ENCODE measurements around the gene SAYSD1.

The SAYSD1 gene

DNA sequence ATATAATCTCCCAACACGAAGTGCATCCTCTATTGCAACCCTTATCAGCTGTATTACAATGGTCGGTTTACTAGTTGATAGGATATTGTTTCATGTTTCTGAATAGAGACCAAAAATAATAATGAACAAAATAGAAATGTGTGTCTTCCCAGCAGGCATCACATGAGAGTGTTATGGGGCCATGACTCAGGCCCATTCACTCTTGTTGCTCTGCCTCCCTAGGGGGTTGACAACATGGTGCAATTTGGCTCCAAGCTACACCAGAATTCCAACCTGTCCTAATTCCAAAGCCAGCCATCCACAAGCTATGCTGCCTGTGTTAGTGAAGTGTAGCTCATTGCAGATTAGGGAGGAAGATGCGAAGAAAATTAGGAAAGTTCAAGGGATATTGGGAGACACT, 13.1 kb upstream of the SAYSD1 start:
- no peak for DNase-seq (ENCODE audit: low read depth in 1 of 2, low spot score in 1 of 2)
- H3K4me3 ChIP-seq (replicated peaks; ENCODE audit: insufficient read depth, low read length) = no peak overlapping the region
- H3K27ac ChIP-seq (replicated peaks) = no peak overlapping the region
- no peak for TF ChIP-seq GABPA (IDR thresholded peaks at IDR 0.05; ENCODE audit: low read depth)
- no peak for TF ChIP-seq CTCF (IDR thresholded peaks at IDR 0.05; ENCODE audit: insufficient read depth, low read length)
- no peaks in the 10 kb centered on the region for H3K27me3 ChIP-seq (ENCODE audit: insufficient read depth, poor library complexity, severe bottlenecking)

- H3K27ac ChIP-seq (replicated peaks) = no peak overlapping the region
- no peaks in the 10 kb centered on the region for H3K27me3 ChIP-seq (ENCODE audit: insufficient read depth, poor library complexity, severe bottlenecking)
- TF ChIP-seq SPI1 (IDR thresholded peaks at IDR 0.05; ENCODE audit: borderline replicate concordance, low read depth) (no peak), POLR2AphosphoS5 (IDR thresholded peaks at IDR 0.05; ENCODE audit: low read depth) (no peak), CTCF (IDR thresholded peaks at IDR 0.05; ENCODE audit: insufficient read depth, low read length) (no peak), GABPA (IDR thresholded peaks at IDR 0.05; ENCODE audit: low read depth) (no peak)
- TF ChIP-seq, protein P1, sequence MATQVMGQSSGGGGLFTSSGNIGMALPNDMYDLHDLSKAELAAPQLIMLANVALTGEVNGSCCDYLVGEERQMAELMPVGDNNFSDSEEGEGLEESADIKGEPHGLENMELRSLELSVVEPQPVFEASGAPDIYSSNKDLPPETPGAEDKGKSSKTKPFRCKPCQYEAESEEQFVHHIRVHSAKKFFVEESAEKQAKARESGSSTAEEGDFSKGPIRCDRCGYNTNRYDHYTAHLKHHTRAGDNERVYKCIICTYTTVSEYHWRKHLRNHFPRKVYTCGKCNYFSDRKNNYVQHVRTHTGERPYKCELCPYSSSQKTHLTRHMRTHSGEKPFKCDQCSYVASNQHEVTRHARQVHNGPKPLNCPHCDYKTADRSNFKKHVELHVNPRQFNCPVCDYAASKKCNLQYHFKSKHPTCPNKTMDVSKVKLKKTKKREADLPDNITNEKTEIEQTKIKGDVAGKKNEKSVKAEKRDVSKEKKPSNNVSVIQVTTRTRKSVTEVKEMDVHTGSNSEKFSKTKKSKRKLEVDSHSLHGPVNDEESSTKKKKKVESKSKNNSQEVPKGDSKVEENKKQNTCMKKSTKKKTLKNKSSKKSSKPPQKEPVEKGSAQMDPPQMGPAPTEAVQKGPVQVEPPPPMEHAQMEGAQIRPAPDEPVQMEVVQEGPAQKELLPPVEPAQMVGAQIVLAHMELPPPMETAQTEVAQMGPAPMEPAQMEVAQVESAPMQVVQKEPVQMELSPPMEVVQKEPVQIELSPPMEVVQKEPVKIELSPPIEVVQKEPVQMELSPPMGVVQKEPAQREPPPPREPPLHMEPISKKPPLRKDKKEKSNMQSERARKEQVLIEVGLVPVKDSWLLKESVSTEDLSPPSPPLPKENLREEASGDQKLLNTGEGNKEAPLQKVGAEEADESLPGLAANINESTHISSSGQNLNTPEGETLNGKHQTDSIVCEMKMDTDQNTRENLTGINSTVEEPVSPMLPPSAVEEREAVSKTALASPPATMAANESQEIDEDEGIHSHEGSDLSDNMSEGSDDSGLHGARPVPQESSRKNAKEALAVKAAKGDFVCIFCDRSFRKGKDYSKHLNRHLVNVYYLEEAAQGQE (IDR thresholded peaks at IDR 0.05; ENCODE audit: insufficient replicate concordance, low read depth) = no peak
- H3K4me3 ChIP-seq (replicated peaks; ENCODE audit: insufficient read depth, low read length) = no peak overlapping the region
- DNase-seq (ENCODE audit: low read depth in 1 of 2, low spot score in 1 of 2) = no peak
Measured at GRCh38 chr6:39124114-39124513, 9.1 kb upstream of the SAYSD1 start.

DNA sequence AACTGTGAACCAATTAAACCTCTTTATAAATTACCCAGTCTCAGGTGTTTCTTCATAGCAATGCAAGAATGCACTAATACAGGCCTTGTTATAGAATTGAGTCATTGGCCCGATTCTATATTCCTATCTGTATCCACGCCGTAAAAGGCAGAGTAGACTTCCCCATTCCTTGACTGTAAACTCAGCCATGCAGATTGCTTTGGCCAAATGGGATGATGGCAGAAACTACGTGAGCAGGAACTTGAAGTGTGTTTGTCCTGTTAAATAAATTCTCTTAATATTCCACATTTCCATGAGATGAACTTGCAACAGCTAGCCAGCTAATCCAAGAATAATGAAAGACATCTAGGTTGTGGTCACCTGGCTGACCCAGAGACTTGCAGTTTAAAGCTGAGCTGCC, 3.9 kb upstream of the SAYSD1 start:
- Histone ChIP-seq H3K4me3 (replicated peaks; ENCODE audit: insufficient read depth, low read length) (no peak overlapping the region), H3K27me3 (ENCODE audit: insufficient read depth, poor library complexity, severe bottlenecking) (no peaks in the 10 kb centered on the region), H3K27ac (replicated peaks) (no peak overlapping the region)
- no peak for DNase-seq (ENCODE audit: low read depth in 1 of 2, low spot score in 1 of 2)
- TF ChIP-seq, protein P1 (IDR thresholded peaks at IDR 0.05; ENCODE audit: insufficient replicate concordance, low read depth) = no peak
- no peak for TF ChIP-seq CTCF (IDR thresholded peaks at IDR 0.05; ENCODE audit: insufficient read depth, low read length)
- no peak for TF ChIP-seq GABPA (IDR thresholded peaks at IDR 0.05; ENCODE audit: low read depth)
- TF ChIP-seq SPI1 (IDR thresholded peaks at IDR 0.05; ENCODE audit: borderline replicate concordance, low read depth) = no peak
- no peak for TF ChIP-seq POLR2AphosphoS5 (IDR thresholded peaks at IDR 0.05; ENCODE audit: low read depth)

DNA sequence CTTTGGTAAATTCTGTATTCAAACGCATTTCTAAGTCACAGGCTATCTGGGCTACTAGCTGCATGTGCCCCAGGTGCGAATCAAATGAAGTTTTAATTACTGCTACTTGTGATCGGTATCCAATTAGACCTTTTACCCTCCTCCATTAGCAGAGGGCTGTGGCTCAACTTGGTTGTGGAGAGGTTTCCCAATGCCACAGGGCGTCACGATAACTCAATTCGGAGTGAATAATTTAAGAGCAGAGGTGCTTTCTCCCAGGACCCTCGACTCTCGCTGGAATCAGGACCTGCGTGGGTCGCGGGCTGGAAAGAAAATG, 640 bp downstream of the SAYSD1 start:
- Histone ChIP-seq H3K27me3 (ENCODE audit: insufficient read depth, poor library complexity, severe bottlenecking) (no peaks in the 10 kb centered on the region), H3K4me3 (replicated peaks; ENCODE audit: insufficient read depth, low read length) (peak overlapping the region; percentile 64), H3K27ac (replicated peaks) (peak overlapping the region; percentile 94)
- DNase-seq (ENCODE audit: low read depth in 1 of 2, low spot score in 1 of 2) = no peak
- TF ChIP-seq, protein P1 (IDR thresholded peaks at IDR 0.05; ENCODE audit: insufficient replicate concordance, low read depth) = peak; percentile 17
- no peak for TF ChIP-seq GABPA (IDR thresholded peaks at IDR 0.05; ENCODE audit: low read depth)
